HG03045 (cell line): ENCODE results near the gene CLINT1.
"Not testable (repeated sequence)": the region's sequence is repeated elsewhere in the genome, so short reads cannot be mapped to it uniquely, and the experiment has no call there.

ENCODE experiments used
- ATAC-seq: cut with Tn5 transposase; IDR thresholded peaks from one replicate; pipeline ENCODE4 v1.9.1; 2021; ENCODE audit warnings: mild to moderate bottlenecking, moderate library complexity; ENCODE audit not compliant: unreplicated experiment

Gene CLINT1

GRCh38 chr5:157858527-157859226, at the start of gene CLINT1:
TSS of gene CLINT1 (minus strand) at chr5:157859145. CDS start at chr5:157858970, 175 bp downstream.
- peak; percentile 60 for ATAC-seq

GRCh38 chr5:157908459-157908858, 49.5 kb upstream of the CLINT1 start:
- no peak for ATAC-seq

- no peak for ATAC-seq
Observed at GRCh38 chr5:157907479-157907878, 48.5 kb upstream of the CLINT1 start.

GRCh38 chr5:157903117-157903450, 44.1 kb upstream of the CLINT1 start:
- no peak for ATAC-seq

GRCh38 chr5:157902449-157903116, 43.6 kb upstream of the CLINT1 start:
- no peak for ATAC-seq

GRCh38 chr5:157900644-157901043, 41.7 kb upstream of the CLINT1 start:
- no peak for ATAC-seq

GRCh38 chr5:157893611-157894010, 34.7 kb upstream of the CLINT1 start:
- no peak for ATAC-seq

GRCh38 chr5:157892974-157893373, 34.0 kb upstream of the CLINT1 start:
- ATAC-seq, result no peak

GRCh38 chr5:157890836-157891597, 32.1 kb upstream of the CLINT1 start:
- ATAC-seq, result no peak

GRCh38 chr5:157888814-157889532, 30.0 kb upstream of the CLINT1 start:
- no peak for ATAC-seq

GRCh38 chr5:157886796-157887380, 27.9 kb upstream of the CLINT1 start:
- ATAC-seq, result no peak

- not testable (repeated sequence) for ATAC-seq
Observed at GRCh38 chr5:157885051-157885450, 26.1 kb upstream of the CLINT1 start.

GRCh38 chr5:157881498-157881897, 22.6 kb upstream of the CLINT1 start:
- ATAC-seq, result not testable (repeated sequence)

- no peak for ATAC-seq
Observed at GRCh38 chr5:157877821-157878220, 18.9 kb upstream of the CLINT1 start.

GRCh38 chr5:157874861-157875260, 15.9 kb upstream of the CLINT1 start:
- no peak for ATAC-seq

- no peak for ATAC-seq
Observed at GRCh38 chr5:157870837-157871834, 12.2 kb upstream of the CLINT1 start.

- ATAC-seq, result no peak
Observed at GRCh38 chr5:157867751-157868387, 8.9 kb upstream of the CLINT1 start.

- ATAC-seq, result no peak
Observed at GRCh38 chr5:157866536-157866935, 7.6 kb upstream of the CLINT1 start.

GRCh38 chr5:157865781-157866180, 6.8 kb upstream of the CLINT1 start:
- ATAC-seq, result no peak
